A549 (cell line): ENCODE measurements around the gene MSI2.

Experiments
- EP300 ChIP-seq, 2 experiments: fragments of >200 bp; sonication (Bioruptor Twin); formaldehyde crosslinking; IDR thresholded peaks; 2 replicates in 1 of 2; 3 replicates in 1 of 2; pipeline ENCODE4 v1.6.1; 2016 to 2017
- GATA3 ChIP-seq: IDR thresholded peaks from 2 replicates; pipeline ENCODE4 v1.6.1; 2012; ENCODE audit warnings: borderline replicate concordance
- HDAC2 ChIP-seq: fragments of 200-600 bp; sonication (generic); IDR thresholded peaks from 2 replicates; pipeline ENCODE4 v1.6.1; 2016
- JUN ChIP-seq, 2 experiments: fragments of >200 bp; sonication (Bioruptor Twin); formaldehyde crosslinking; IDR thresholded peaks; 2 replicates in 1 of 2; 3 replicates in 1 of 2; pipeline ENCODE4 v1.6.1; 2016 to 2017
- JUNB ChIP-seq: fragments of >200 bp; sonication (Bioruptor Twin); formaldehyde crosslinking; IDR thresholded peaks from 2 replicates; pipeline ENCODE4 v1.6.1; 2016
- KDM1A ChIP-seq: fragments of 200-600 bp; sonication (generic); IDR thresholded peaks from 2 replicates; pipeline ENCODE4 v1.6.1; 2016; ENCODE audit warnings: low read depth, mild to moderate bottlenecking
- POLR2A ChIP-seq: IDR thresholded peaks from 2 replicates; pipeline ENCODE4 v1.6.1; 2012; ENCODE audit warnings: mild to moderate bottlenecking, low read length
- POLR2AphosphoS2 ChIP-seq: conservative IDR thresholded peaks from 2 replicates; pipeline ENCODE4 v1.6.1; 2012; ENCODE audit warnings: low read length, improper control_type of control experiment, inconsistent platforms
- RFX5 ChIP-seq: fragments of 450-650 bp; IDR thresholded peaks from 2 replicates; pipeline ENCODE4 v1.7.1; 2014; ENCODE audit warnings: antibody characterized with exemption, mild to moderate bottlenecking, moderate library complexity
- SMC3 ChIP-seq: fragments of >200 bp; sonication (Bioruptor Twin); formaldehyde crosslinking; IDR thresholded peaks from 3 replicates; pipeline ENCODE4 v1.6.1; 2018; ENCODE audit warnings: inconsistent platforms
- TF ChIP-seq, protein P1 (sequence below): fragments of >200 bp; sonication (Bioruptor Twin); formaldehyde crosslinking; IDR thresholded peaks from 3 replicates; pipeline ENCODE4 v1.5.1; 2016
- TF ChIP-seq, protein P2 (sequence below): IDR thresholded peaks from 2 replicates; pipeline ENCODE4 v1.6.1; 2012; ENCODE audit warnings: low read depth, borderline replicate concordance

DNA sequence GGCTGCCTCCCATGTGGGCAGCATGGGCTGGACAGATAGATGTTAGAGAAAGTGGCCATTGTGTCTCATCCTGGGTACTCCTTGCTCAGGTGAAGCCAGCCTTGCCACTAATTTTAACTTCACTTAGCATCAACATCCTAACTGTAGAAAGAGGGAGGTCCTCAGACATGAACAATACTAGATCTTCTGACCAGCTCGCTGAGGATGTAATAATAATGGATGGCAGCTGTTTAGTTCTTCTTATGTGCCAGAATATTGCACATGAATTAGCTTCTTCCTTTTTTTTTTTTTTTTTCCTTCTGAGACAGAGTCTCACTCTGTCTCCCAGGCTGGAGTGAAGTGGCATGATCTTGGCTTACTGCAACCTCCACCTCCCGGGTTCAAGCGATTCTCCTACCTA, 256.4 kb downstream of the MSI2 start:
- TF ChIP-seq, protein P1, sequence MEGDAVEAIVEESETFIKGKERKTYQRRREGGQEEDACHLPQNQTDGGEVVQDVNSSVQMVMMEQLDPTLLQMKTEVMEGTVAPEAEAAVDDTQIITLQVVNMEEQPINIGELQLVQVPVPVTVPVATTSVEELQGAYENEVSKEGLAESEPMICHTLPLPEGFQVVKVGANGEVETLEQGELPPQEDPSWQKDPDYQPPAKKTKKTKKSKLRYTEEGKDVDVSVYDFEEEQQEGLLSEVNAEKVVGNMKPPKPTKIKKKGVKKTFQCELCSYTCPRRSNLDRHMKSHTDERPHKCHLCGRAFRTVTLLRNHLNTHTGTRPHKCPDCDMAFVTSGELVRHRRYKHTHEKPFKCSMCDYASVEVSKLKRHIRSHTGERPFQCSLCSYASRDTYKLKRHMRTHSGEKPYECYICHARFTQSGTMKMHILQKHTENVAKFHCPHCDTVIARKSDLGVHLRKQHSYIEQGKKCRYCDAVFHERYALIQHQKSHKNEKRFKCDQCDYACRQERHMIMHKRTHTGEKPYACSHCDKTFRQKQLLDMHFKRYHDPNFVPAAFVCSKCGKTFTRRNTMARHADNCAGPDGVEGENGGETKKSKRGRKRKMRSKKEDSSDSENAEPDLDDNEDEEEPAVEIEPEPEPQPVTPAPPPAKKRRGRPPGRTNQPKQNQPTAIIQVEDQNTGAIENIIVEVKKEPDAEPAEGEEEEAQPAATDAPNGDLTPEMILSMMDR = no peak
- TF ChIP-seq EP300 (IDR thresholded peaks at IDR 0.05) = no peak
- TF ChIP-seq, protein P2, sequence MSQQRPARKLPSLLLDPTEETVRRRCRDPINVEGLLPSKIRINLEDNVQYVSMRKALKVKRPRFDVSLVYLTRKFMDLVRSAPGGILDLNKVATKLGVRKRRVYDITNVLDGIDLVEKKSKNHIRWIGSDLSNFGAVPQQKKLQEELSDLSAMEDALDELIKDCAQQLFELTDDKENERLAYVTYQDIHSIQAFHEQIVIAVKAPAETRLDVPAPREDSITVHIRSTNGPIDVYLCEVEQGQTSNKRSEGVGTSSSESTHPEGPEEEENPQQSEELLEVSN = no peak
- no peak for TF ChIP-seq POLR2AphosphoS2
- no peak for TF ChIP-seq JUNB
- no peak for TF ChIP-seq KDM1A
- TF ChIP-seq HDAC2 = no peak
- no peak for TF ChIP-seq POLR2A
- TF ChIP-seq SMC3 = no peak
- TF ChIP-seq RFX5 = no peak
- no peak for TF ChIP-seq GATA3
- TF ChIP-seq JUN (IDR thresholded peaks at IDR 0.05) = no peak
